Measurements from ENCODE around the gene NHLRC1. TPM values are rescaled to one million over a fixed set of nuclear protein-coding genes. Genes with fewer than 3 reads are reported as not detected.

NHLRC1 gene
- total RNA-seq, 1 donor from 2014 or later = 1.0 TPM

DNA sequence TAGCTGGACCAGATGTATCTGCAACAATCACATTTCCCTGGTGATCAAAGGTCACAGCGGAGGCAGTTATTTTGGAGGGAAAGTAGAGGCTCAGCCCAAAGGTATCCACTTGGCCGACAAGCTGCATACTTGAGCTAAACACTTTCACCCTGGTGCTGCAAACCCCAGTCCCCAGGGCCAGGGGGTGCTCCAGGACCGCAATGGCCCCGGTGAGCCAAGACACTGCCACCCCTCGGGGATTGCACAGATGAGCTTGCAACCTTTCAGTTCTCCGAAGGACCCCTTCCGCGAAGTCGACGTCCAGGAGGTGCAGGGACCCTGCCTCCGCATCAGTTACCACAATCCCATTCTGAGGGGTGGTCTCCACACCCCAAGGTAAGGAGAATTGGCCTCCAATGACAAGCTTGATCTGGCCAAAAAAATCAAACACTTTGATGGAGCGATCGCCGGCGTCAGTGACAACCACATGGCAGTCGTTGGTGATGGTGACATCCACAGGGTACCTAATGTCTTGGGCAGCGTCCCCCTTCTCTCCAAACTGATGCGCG, 823 bp downstream of the NHLRC1 start:
- no peaks in the 10 kb centered on the region for H3K36me3 Mint-ChIP-seq (ENCODE audit: unreplicated experiment)
- peaks cover 13% of the 10 kb centered on the region for H3K4me1 Mint-ChIP-seq (ENCODE audit: unreplicated experiment)
- no peak overlapping the region for H3K27ac Mint-ChIP-seq (ENCODE audit: unreplicated experiment)
- peak overlapping the region; percentile 52 for H3K4me3 Mint-ChIP-seq (ENCODE audit: unreplicated experiment)
- no peaks in the 10 kb centered on the region for H3K27me3 Mint-ChIP-seq (ENCODE audit: unreplicated experiment)
- no peak for DNase-seq (ENCODE audit: extremely low spot score, unreplicated experiment)
- TF ChIP-seq, protein P1, sequence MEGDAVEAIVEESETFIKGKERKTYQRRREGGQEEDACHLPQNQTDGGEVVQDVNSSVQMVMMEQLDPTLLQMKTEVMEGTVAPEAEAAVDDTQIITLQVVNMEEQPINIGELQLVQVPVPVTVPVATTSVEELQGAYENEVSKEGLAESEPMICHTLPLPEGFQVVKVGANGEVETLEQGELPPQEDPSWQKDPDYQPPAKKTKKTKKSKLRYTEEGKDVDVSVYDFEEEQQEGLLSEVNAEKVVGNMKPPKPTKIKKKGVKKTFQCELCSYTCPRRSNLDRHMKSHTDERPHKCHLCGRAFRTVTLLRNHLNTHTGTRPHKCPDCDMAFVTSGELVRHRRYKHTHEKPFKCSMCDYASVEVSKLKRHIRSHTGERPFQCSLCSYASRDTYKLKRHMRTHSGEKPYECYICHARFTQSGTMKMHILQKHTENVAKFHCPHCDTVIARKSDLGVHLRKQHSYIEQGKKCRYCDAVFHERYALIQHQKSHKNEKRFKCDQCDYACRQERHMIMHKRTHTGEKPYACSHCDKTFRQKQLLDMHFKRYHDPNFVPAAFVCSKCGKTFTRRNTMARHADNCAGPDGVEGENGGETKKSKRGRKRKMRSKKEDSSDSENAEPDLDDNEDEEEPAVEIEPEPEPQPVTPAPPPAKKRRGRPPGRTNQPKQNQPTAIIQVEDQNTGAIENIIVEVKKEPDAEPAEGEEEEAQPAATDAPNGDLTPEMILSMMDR (IDR thresholded peaks at IDR 0.05) = no peak
- H3K9me3 Mint-ChIP-seq (ENCODE audit: unreplicated experiment) = no peaks in the 10 kb centered on the region

DNA sequence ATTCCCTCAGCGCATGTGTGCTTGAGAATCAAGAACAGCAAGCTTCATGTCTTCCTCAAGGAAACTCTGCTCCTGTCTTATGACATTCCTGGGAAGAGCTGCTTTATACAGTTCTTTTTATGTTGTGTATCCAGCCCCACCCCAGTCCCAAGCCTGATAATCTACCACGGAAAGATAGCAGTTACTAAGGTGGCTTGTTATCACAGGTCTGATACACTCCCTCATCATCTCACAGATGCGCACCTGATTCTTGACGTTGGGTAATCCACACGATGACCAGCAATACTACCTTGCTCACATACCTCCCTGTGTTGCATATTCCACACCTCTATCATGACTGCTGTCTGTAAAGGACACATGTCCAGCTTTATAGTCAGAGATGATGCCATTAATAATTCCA, 3.2 kb downstream of the NHLRC1 start:
- no peak overlapping the region for H3K4me3 Mint-ChIP-seq (ENCODE audit: unreplicated experiment)
- TF ChIP-seq, protein P1 (IDR thresholded peaks at IDR 0.05) = no peak

DNA sequence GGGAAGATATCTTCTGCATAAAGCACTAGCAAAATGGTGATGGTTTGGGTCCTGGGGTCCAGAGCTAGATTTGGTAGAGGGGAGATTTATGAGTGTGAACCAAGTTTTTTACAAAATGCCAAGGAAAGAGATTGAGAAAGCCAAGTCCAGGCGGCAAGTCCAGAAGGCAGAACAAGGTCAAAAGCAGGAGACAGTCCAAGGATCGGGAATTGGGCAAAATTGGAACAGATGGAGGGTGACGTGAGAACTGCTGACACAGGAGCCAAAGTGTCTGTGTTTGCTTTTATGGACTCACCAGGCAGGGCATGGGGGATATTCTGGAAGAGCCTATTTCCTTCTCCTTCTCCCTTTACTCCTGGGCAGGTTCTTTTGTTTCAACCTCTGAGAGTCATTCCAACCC, 4.1 kb downstream of the NHLRC1 start:
- TF ChIP-seq, protein P1 (IDR thresholded peaks at IDR 0.05) = no peak
- Mint-ChIP-seq H3K9me3 (ENCODE audit: unreplicated experiment) (no peaks in the 10 kb centered on the region), H3K27me3 (ENCODE audit: unreplicated experiment) (no peaks in the 10 kb centered on the region), H3K36me3 (ENCODE audit: unreplicated experiment) (no peaks in the 10 kb centered on the region), H3K4me3 (ENCODE audit: unreplicated experiment) (no peak overlapping the region), H3K27ac (ENCODE audit: unreplicated experiment) (no peak overlapping the region), H3K4me1 (ENCODE audit: unreplicated experiment) (peaks cover 6% of the 10 kb centered on the region)
- no peak for DNase-seq (ENCODE audit: extremely low spot score, unreplicated experiment)

More for the DNA sequence above, 3.2 kb downstream of the NHLRC1 start:
- H3K36me3 Mint-ChIP-seq (ENCODE audit: unreplicated experiment) = no peaks in the 10 kb centered on the region
- DNase-seq (ENCODE audit: extremely low spot score, unreplicated experiment) = no peak
- H3K27ac Mint-ChIP-seq (ENCODE audit: unreplicated experiment) = no peak overlapping the region
- H3K4me1 Mint-ChIP-seq (ENCODE audit: unreplicated experiment) = peaks cover 6% of the 10 kb centered on the region
- no peaks in the 10 kb centered on the region for H3K27me3 Mint-ChIP-seq (ENCODE audit: unreplicated experiment)
- no peaks in the 10 kb centered on the region for H3K9me3 Mint-ChIP-seq (ENCODE audit: unreplicated experiment)

DNA sequence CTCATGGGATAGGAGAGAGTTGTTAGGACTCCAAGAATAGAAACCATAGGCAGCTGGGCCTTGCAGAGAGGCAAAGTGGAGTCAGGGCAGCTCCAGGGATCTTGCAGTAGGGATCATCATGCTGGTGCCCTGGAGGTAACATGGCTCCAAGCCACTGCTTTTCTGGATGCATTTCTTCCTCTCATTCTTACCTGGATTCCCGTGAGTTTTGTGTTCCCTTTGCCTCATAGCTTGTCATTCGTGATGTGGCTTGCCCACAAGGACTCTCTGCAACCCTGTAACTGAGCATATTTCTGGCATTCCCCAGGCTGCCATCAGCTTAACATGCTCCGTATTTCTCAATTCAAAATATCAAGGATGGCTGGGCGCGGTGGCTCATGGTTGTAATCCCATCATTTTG, 5.3 kb downstream of the NHLRC1 start:
- H3K27me3 Mint-ChIP-seq (ENCODE audit: unreplicated experiment) = no peaks in the 10 kb centered on the region
- no peaks in the 10 kb centered on the region for H3K4me1 Mint-ChIP-seq (ENCODE audit: unreplicated experiment)
- no peaks in the 10 kb centered on the region for H3K9me3 Mint-ChIP-seq (ENCODE audit: unreplicated experiment)
- no peaks in the 10 kb centered on the region for H3K36me3 Mint-ChIP-seq (ENCODE audit: unreplicated experiment)
- no peak overlapping the region for H3K27ac Mint-ChIP-seq (ENCODE audit: unreplicated experiment)
- no peak for DNase-seq (ENCODE audit: extremely low spot score, unreplicated experiment)
- TF ChIP-seq, protein P1 (IDR thresholded peaks at IDR 0.05) = no peak
- H3K4me3 Mint-ChIP-seq (ENCODE audit: unreplicated experiment) = no peak overlapping the region

DNA sequence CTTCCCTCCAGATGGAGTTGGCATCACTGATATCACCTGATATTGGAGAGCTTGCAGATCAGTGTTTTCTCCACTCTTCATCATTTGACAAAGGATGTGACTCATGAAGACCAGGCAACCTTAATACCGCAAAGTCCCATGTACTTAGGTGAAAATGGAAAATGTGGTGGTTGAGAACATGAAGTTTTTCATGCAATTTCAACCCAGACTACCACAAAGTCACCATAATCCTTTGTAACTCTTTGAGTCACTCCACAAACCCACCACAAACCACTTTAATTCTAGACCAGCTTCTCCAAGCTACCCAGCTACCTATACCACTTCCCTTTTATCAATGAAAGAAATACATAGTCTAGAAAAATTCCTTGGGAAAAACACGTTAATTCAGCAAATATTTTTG, 7.1 kb downstream of the NHLRC1 start:
- TF ChIP-seq, protein P1 (IDR thresholded peaks at IDR 0.05) = no peak
- Mint-ChIP-seq H3K27me3 (ENCODE audit: unreplicated experiment) (peaks cover 2% of the 10 kb centered on the region), H3K4me1 (ENCODE audit: unreplicated experiment) (no peaks in the 10 kb centered on the region), H3K4me3 (ENCODE audit: unreplicated experiment) (no peak overlapping the region), H3K27ac (ENCODE audit: unreplicated experiment) (no peak overlapping the region), H3K9me3 (ENCODE audit: unreplicated experiment) (no peaks in the 10 kb centered on the region), H3K36me3 (ENCODE audit: unreplicated experiment) (no peaks in the 10 kb centered on the region)
- DNase-seq (ENCODE audit: extremely low spot score, unreplicated experiment) = no peak
